C4-2B (cell line): Measurements from ENCODE around the gene UCHL3.

Source experiments
- CTCF ChIP-seq: fragments of 450-650 bp; conservative IDR thresholded peaks from 2 replicates; pipeline ENCODE4 v1.5.1; 2017; ENCODE audit warnings: mild to moderate bottlenecking
- ZFX ChIP-seq: fragments of 450-650 bp; IDR thresholded peaks from 2 replicates; pipeline ENCODE4 v1.6.1; 2017

- TF ChIP-seq CTCF: no peak
- no peak for TF ChIP-seq ZFX
These were observed 42.3 kb upstream of the UCHL3 start for GRCh38 chr13:75507027-75508001.
